Lower lobe of right lung (tissue), 2 donors: ENCODE results near the gene RBKS. TPM values are rescaled to one million over a fixed set of nuclear protein-coding genes. Genes with fewer than 3 reads are reported as not detected.

Experiments
- ATAC-seq, 2 donors: fragments of 200-7000 bp; cut with Tn5 transposase; one replicate each; pipeline ENCODE4 v1.9.1; 2020 to 2022; ENCODE audit warnings: mild to moderate bottlenecking in 2 of 2, moderate library complexity in 2 of 2
- DNase-seq: peaks from one replicate; pipeline ENCODE4 v3.0.0-alpha.2; 2020
- H3K27ac ChIP-seq: fragments of 200-600 bp; one replicate; pipeline ENCODE4 v1.8.0; 2022
- H3K27me3 ChIP-seq: fragments of 200-600 bp; one replicate; pipeline ENCODE4 v1.8.0; 2022; ENCODE audit warnings: low read depth
- H3K36me3 ChIP-seq: fragments of 200-600 bp; one replicate; pipeline ENCODE4 v1.8.0; 2022; ENCODE audit warnings: mild to moderate bottlenecking
- H3K4me1 ChIP-seq: fragments of 200-600 bp; one replicate; pipeline ENCODE4 v1.8.0; 2022
- H3K4me3 ChIP-seq: fragments of 200-600 bp; one replicate; pipeline ENCODE4 v1.8.0; 2022; ENCODE audit warnings: mild to moderate bottlenecking
- H3K9me3 ChIP-seq: fragments of 200-600 bp; one replicate; pipeline ENCODE4 v1.8.0; 2022
- intact Hi-C: fragments of 100-400 bp; cut with DNase I; formaldehyde crosslinking; loops from one replicate; pipeline ENCODE4 v1.11.0; 2022
- total RNA-seq: library from RNA; stranded (reverse); fragmentation: NEBNext Ultra II Directional; extraction: Animal tissue kit (Norgen Biotek cat#: 25700); gene quantifications from one replicate; pipeline ENCODE4 v1.2.1, GENCODE V29; 2021
- TF ChIP-seq, protein P1 (sequence below): fragments of 200-600 bp; IDR thresholded peaks from one replicate; pipeline ENCODE4 v1.8.0; 2022; ENCODE audit warnings: antibody characterized with exemption, mild to moderate bottlenecking
- donor health status: DM: no; HTN: yes; CAD: no; lungs with severe emphysema.

RBKS gene
- total RNA-seq, 1 donor from 2014 or later: 2.2 TPM

GRCh38 chr2:27806311-27807059 lies 83.7 kb downstream of the RBKS start:
- Histone ChIP-seq H3K4me1 (peaks cover 11% of the 10 kb centered on the region), H3K36me3 (no peaks in the 10 kb centered on the region), H3K4me3 (no peak overlapping the region), H3K9me3 (no peaks in the 10 kb centered on the region), H3K27ac (no peak overlapping the region), H3K27me3 (no peaks in the 10 kb centered on the region)
- no peak for ATAC-seq
- no peak for DNase-seq
- TF ChIP-seq, protein P1, sequence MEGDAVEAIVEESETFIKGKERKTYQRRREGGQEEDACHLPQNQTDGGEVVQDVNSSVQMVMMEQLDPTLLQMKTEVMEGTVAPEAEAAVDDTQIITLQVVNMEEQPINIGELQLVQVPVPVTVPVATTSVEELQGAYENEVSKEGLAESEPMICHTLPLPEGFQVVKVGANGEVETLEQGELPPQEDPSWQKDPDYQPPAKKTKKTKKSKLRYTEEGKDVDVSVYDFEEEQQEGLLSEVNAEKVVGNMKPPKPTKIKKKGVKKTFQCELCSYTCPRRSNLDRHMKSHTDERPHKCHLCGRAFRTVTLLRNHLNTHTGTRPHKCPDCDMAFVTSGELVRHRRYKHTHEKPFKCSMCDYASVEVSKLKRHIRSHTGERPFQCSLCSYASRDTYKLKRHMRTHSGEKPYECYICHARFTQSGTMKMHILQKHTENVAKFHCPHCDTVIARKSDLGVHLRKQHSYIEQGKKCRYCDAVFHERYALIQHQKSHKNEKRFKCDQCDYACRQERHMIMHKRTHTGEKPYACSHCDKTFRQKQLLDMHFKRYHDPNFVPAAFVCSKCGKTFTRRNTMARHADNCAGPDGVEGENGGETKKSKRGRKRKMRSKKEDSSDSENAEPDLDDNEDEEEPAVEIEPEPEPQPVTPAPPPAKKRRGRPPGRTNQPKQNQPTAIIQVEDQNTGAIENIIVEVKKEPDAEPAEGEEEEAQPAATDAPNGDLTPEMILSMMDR: no peak
- intact Hi-C loops: no loop called here

GRCh38 chr2:27805180-27805579 lies 85.0 kb downstream of the RBKS start:
- ATAC-seq: no peak
- DNase-seq: no peak
- H3K27me3 ChIP-seq: no peaks in the 10 kb centered on the region
- H3K27ac ChIP-seq: no peak overlapping the region
- H3K36me3 ChIP-seq: no peaks in the 10 kb centered on the region
- peaks cover 9% of the 10 kb centered on the region for H3K4me1 ChIP-seq
- H3K4me3 ChIP-seq: no peak overlapping the region
- H3K9me3 ChIP-seq: no peaks in the 10 kb centered on the region
- intact Hi-C loops: no loop called here
- TF ChIP-seq, protein P1: no peak

DNA sequence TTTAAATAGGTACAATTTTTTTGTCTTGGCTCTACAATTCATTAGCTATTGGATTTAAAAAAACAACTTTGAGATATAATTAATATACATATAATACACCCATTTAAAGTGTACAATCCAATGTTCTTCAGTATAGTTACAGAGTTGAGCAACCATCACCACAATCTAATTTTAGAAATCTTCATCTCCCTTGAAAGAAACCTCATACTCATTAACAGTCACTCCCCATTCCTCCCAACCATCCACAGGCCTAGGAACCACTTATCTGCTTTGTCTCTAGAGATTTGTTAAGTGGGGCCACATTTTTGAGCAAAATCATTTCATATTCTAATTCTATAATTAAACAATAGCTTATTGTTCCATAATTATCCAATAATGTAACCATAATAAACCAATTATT lies 86.0 kb downstream of the RBKS start:
- no peak overlapping the region for H3K4me3 ChIP-seq
- TF ChIP-seq, protein P1: no peak
- no peaks in the 10 kb centered on the region for H3K9me3 ChIP-seq
- DNase-seq (no peak), ATAC-seq (no peak)
- no peak overlapping the region for H3K27ac ChIP-seq
- intact Hi-C loops: no loop called here
- no peaks in the 10 kb centered on the region for H3K36me3 ChIP-seq
- no peaks in the 10 kb centered on the region for H3K27me3 ChIP-seq
- H3K4me1 ChIP-seq: peaks cover 5% of the 10 kb centered on the region

DNA sequence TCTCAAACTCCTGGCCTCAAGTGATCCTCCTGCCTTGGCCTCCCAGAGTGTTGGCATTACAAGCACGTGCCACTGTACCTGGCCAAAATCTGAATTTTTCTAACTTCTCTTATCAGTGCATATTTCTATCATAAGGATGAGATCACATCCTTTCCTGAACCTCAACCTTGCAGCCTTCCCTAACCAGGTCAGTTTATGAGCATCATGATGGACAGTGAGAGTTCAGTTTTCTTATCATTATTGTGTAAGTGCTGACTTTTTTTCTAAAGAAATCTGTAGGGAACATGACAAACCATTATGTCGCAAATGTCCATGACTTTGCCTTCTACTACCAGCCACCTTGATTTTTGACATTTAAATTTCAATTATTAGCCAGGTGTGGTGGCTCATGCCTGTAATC lies 87.1 kb downstream of the RBKS start:
- TF ChIP-seq, protein P1: no peak
- peaks cover 16% of the 10 kb centered on the region for H3K4me1 ChIP-seq
- no peaks in the 10 kb centered on the region for H3K27me3 ChIP-seq
- no peaks in the 10 kb centered on the region for H3K9me3 ChIP-seq
- intact Hi-C loops: no loop called here
- DNase-seq: no peak
- no peak overlapping the region for H3K27ac ChIP-seq
- no peak for ATAC-seq
- H3K4me3 ChIP-seq: no peak overlapping the region
- no peaks in the 10 kb centered on the region for H3K36me3 ChIP-seq

GRCh38 chr2:27802547-27802946 lies 87.6 kb downstream of the RBKS start:
- intact Hi-C loops: no loop called here
- DNase-seq (no peak), ATAC-seq (no peak)
- no peak overlapping the region for H3K4me3 ChIP-seq
- H3K27ac ChIP-seq: no peak overlapping the region
- H3K27me3 ChIP-seq: no peaks in the 10 kb centered on the region
- peaks cover 18% of the 10 kb centered on the region for H3K4me1 ChIP-seq
- H3K36me3 ChIP-seq: no peaks in the 10 kb centered on the region
- TF ChIP-seq, protein P1: no peak
- H3K9me3 ChIP-seq: no peaks in the 10 kb centered on the region
